Measurements from ENCODE around the gene MAP4K5.

The MAP4K5 gene

GRCh38 chr14:50432131-50432530, 100.2 kb downstream of the MAP4K5 start:
- DNase-seq (ENCODE audit: low read depth): peak; percentile 8
- TF ChIP-seq MYC (IDR thresholded peaks at IDR 0.05; ENCODE audit: low read depth, low read length) (no peak), MAX (IDR thresholded peaks at IDR 0.05; ENCODE audit: low read depth, low read length) (no peak), POLR2A (IDR thresholded peaks at IDR 0.05; ENCODE audit: extremely low read depth, insufficient read length) (no peak), CTCF (IDR thresholded peaks at IDR 0.05; ENCODE audit: low read depth, low read length) (no peak)
- H3K4me3 ChIP-seq (ENCODE audit: low read depth, low read length): no peak overlapping the region

- peak; percentile 59 for DNase-seq (ENCODE audit: low read depth)
- H3K4me3 ChIP-seq (ENCODE audit: low read depth, low read length): no peak overlapping the region
- no peak for TF ChIP-seq MYC (IDR thresholded peaks at IDR 0.05; ENCODE audit: low read depth, low read length)
Observed at GRCh38 chr14:50425816-50426215, 106.6 kb downstream of the MAP4K5 start.

- H3K4me3 ChIP-seq (ENCODE audit: low read depth, low read length): no peak overlapping the region
- DNase-seq (ENCODE audit: low read depth): no peak
- TF ChIP-seq POLR2A (IDR thresholded peaks at IDR 0.05; ENCODE audit: extremely low read depth, insufficient read length) (no peak), CTCF (IDR thresholded peaks at IDR 0.05; ENCODE audit: low read depth, low read length) (no peak), MAX (IDR thresholded peaks at IDR 0.05; ENCODE audit: low read depth, low read length) (no peak), MYC (IDR thresholded peaks at IDR 0.05; ENCODE audit: low read depth, low read length) (no peak)
Observed at GRCh38 chr14:50425105-50425504, 107.3 kb downstream of the MAP4K5 start.

GRCh38 chr14:50423529-50423928, 108.8 kb downstream of the MAP4K5 start:
- DNase-seq (ENCODE audit: low read depth): no peak
- no peak overlapping the region for H3K4me3 ChIP-seq (ENCODE audit: low read depth, low read length)
- TF ChIP-seq MYC (IDR thresholded peaks at IDR 0.05; ENCODE audit: low read depth, low read length): no peak
- TF ChIP-seq MAX (IDR thresholded peaks at IDR 0.05; ENCODE audit: low read depth, low read length): no peak
- TF ChIP-seq POLR2A (IDR thresholded peaks at IDR 0.05; ENCODE audit: extremely low read depth, insufficient read length): no peak
- no peak for TF ChIP-seq CTCF (IDR thresholded peaks at IDR 0.05; ENCODE audit: low read depth, low read length)

GRCh38 chr14:50421499-50421898, 110.9 kb downstream of the MAP4K5 start:
- TF ChIP-seq CTCF (IDR thresholded peaks at IDR 0.05; ENCODE audit: low read depth, low read length) (no peak), MAX (IDR thresholded peaks at IDR 0.05; ENCODE audit: low read depth, low read length) (no peak), MYC (IDR thresholded peaks at IDR 0.05; ENCODE audit: low read depth, low read length) (no peak), POLR2A (IDR thresholded peaks at IDR 0.05; ENCODE audit: extremely low read depth, insufficient read length) (no peak)

GRCh38 chr14:50417853-50418252, 114.5 kb downstream of the MAP4K5 start:
- TF ChIP-seq MAX (IDR thresholded peaks at IDR 0.05; ENCODE audit: low read depth, low read length) (no peak), MYC (IDR thresholded peaks at IDR 0.05; ENCODE audit: low read depth, low read length) (no peak), CTCF (IDR thresholded peaks at IDR 0.05; ENCODE audit: low read depth, low read length) (no peak), POLR2A (IDR thresholded peaks at IDR 0.05; ENCODE audit: extremely low read depth, insufficient read length) (no peak)
- DNase-seq (ENCODE audit: low read depth): no peak
- H3K4me3 ChIP-seq (ENCODE audit: low read depth, low read length): no peak overlapping the region

More at GRCh38 chr14:50421499-50421898, 110.9 kb downstream of the MAP4K5 start:
- no peak overlapping the region for H3K4me3 ChIP-seq (ENCODE audit: low read depth, low read length)
- DNase-seq (ENCODE audit: low read depth): no peak

All from NB4 (cell line).